ENCODE data around the gene BCR. TPM values are rescaled to one million over a fixed set of nuclear protein-coding genes. Genes with fewer than 3 reads are reported as not detected.

Gene BCR
- total and polyA plus RNA-seq, 2 of the 8 experiments (the other 6 are each of a cell fraction or from before 2014, with no cell fraction given), result 66.7 to 130 TPM

DNA sequence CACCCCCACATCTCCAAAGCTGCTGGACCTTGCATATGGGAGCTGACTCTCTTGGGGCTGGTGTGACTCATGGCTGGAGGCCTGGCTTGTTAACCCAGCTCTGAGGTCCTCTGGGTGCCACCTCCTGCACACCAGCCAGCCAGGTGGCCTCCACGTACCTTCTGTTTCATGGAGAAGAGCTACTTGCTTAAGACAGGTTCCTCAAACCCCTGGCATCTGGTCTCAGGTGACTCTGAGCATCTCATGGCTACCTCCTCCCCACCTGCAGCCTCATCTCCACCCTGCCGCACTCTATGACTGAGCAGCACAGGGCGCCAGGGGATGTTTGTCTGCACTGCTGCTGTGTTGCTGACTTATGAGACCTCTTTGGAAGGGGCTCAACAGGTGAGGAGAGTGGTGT, 55.7 kb downstream of the BCR start:
- Histone ChIP-seq H3K36me3 (ENCODE audit: control insufficient read depth in 2 of 4, insufficient read depth in 4 of 4, low read length in 3 of 4) (no peaks in the 10 kb centered on the region; a peak in 1 of 8 replicates), H4K5ac (ENCODE audit: insufficient read length, low read depth, low read length) (no peak overlapping the region), H3K27ac (ENCODE audit: low read depth, low read length) (no peak overlapping the region), H3K23ac (ENCODE audit: insufficient read length) (no peak overlapping the region), H2AK5ac (ENCODE audit: low read depth, low read length) (0 out of 2 replicates have a peak overlapping the region, but pooled peaks have one; percentile 88), H3K4me3 (ENCODE audit: extremely low read depth in 1 of 4, insufficient read depth in 2 of 4, low read depth in 3 of 4, low read length in 4 of 4) (no peak overlapping the region), H3K9me3 (ENCODE audit: insufficient read depth in 2 of 2, low read depth in 1 of 2, low read length in 1 of 2) (no peaks in the 10 kb centered on the region; a peak in 1 of 4 replicates), H3K79me1 (ENCODE audit: low read depth, low read length) (peaks cover 43% of the 10 kb centered on the region), H3K18ac (ENCODE audit: extremely low read depth, low read length) (no peak overlapping the region), H4K91ac (replicated peaks; ENCODE audit: insufficient read length, low read length) (no peak overlapping the region), H3K79me2 (ENCODE audit: control insufficient read depth in 1 of 2, insufficient read depth in 2 of 2, low read length in 2 of 2) (peaks cover 46 to 98% of the 10 kb centered on the region in 2 experiments), H3K4me1 (replicated peaks in 1 of 4; ENCODE audit: control insufficient read depth in 3 of 4, insufficient read depth in 4 of 4, low read length in 3 of 4) (peaks cover 11 to 41% (median 33%) of the 10 kb centered on the region in 4 experiments), H2BK20ac (ENCODE audit: low read length) (no peak overlapping the region), H3K4ac (replicated peaks; ENCODE audit: insufficient read length, low read depth, low read length) (no peak overlapping the region), H3K9ac (replicated peaks in 1 of 4; ENCODE audit: extremely low read depth in 1 of 4, low read depth in 3 of 4, low read length in 3 of 4) (no peak overlapping the region), H3K23me2 (ENCODE audit: low read depth, low read length) (no peaks in the 10 kb centered on the region), H2BK5ac (ENCODE audit: low read depth, low read length) (0 out of 2 replicates have a peak overlapping the region, but pooled peaks have one; percentile 32), H3K27me3 (replicated peaks in 1 of 4; ENCODE audit: control insufficient read depth in 3 of 4, extremely low read depth in 1 of 4, insufficient read depth in 3 of 4, low read length in 3 of 4) (no peaks in the 10 kb centered on the region), H2BK15ac (ENCODE audit: low read length) (no peak overlapping the region), H2BK120ac (replicated peaks; ENCODE audit: low read depth, low read length) (no peak overlapping the region), H2BK12ac (ENCODE audit: low read depth, low read length) (0 out of 2 replicates have a peak overlapping the region, but pooled peaks have one; percentile 29), H3K14ac (ENCODE audit: insufficient read length) (no peak overlapping the region), H4K20me1 (replicated peaks in 1 of 2; ENCODE audit: control insufficient read depth in 1 of 2, insufficient read depth in 2 of 2, low read length in 2 of 2) (peaks cover 12 to 18% of the 10 kb centered on the region in 2 experiments), H2AFZ (ENCODE audit: low read length) (no peak overlapping the region), H4K8ac (ENCODE audit: extremely low read depth, insufficient read depth, low read length) (no peak overlapping the region), H3K56ac (replicated peaks; ENCODE audit: insufficient read length, low read depth, low read length) (no peak overlapping the region), H3K4me2 (ENCODE audit: insufficient read depth in 1 of 2, low read depth in 2 of 2, low read length in 2 of 2) (no peak overlapping the region)
- POLR2A ChIA-PET (ENCODE audit: partially characterized antibody), result interaction anchor here (1.2 to 1.6 kb wide), 2 partner anchors 11 to 12 kb away, joined by 3 to 4 read pairs; no protein-coding TSS in a partner anchor
- DNase-seq (ENCODE audit: low read depth in 1 of 2, low spot score in 2 of 2) (no peak), FAIRE-seq (no peak)
- TF ChIP-seq POLR2A (IDR thresholded peaks at IDR 0.05; ENCODE audit: control extremely low read depth in 1 of 2, low read depth in 2 of 2, low read length in 2 of 2), result no peak
- no peak for TF ChIP-seq EZH2 (IDR thresholded peaks at IDR 0.05; ENCODE audit: low read depth, low read length, severe bottlenecking)
- no peak for TF ChIP-seq CHD1 (IDR thresholded peaks at IDR 0.05; ENCODE audit: low read depth, low read length)
- CTCF ChIA-PET (ENCODE audit: partially characterized antibody), result interaction anchor here (1.0 to 2.2 kb wide), 3 partner anchors 19 to 46 kb away, joined by 3 to 8 read pairs (median 4); no protein-coding TSS in a partner anchor
- 78% methylated on average over 3 of the region's 3 CpGs; no CpG with 5 or more reads in 1 of the 2 experiments for WGBS, 2 experiments (ENCODE audit: extremely low coverage in 1 of 2, insufficient coverage in 1 of 2, insufficient read length in 1 of 2, insufficient replicate concordance in 2 of 2, low coverage in 1 of 2, low lambda C conversion rate in 2 of 2, missing lambda C conversion rate in 1 of 2)

All from H1 (cell line).